Osteocyte (in vitro differentiated cells): ENCODE data around the gene SAMSN1. TPM values are rescaled to one million over a fixed set of nuclear protein-coding genes. Genes with fewer than 3 reads are reported as not detected.

ENCODE experiments used
- DNase-seq: peaks from one replicate; pipeline ENCODE4 v3.0.0; 2021; ENCODE audit warnings: mixed read lengths; ENCODE audit not compliant: unreplicated experiment; ENCODE audit errors: extremely low spot score
- H3K27ac Mint-ChIP-seq: one replicate; pipeline ENCODE4 v1.8.0; 2021; ENCODE audit warnings: mild to moderate bottlenecking, mixed read lengths; ENCODE audit not compliant: unreplicated experiment
- H3K27me3 Mint-ChIP-seq: one replicate; pipeline ENCODE4 v1.8.0; 2021; ENCODE audit warnings: mixed read lengths; ENCODE audit not compliant: unreplicated experiment
- H3K36me3 Mint-ChIP-seq: one replicate; pipeline ENCODE4 v1.8.0; 2021; ENCODE audit warnings: mixed read lengths; ENCODE audit not compliant: unreplicated experiment
- H3K4me1 Mint-ChIP-seq: one replicate; pipeline ENCODE4 v1.8.0; 2021; ENCODE audit warnings: mixed read lengths; ENCODE audit not compliant: unreplicated experiment
- H3K4me3 Mint-ChIP-seq: one replicate; pipeline ENCODE4 v1.8.0; 2021; ENCODE audit warnings: mild to moderate bottlenecking, moderate library complexity, mixed read lengths; ENCODE audit not compliant: unreplicated experiment
- H3K9me3 Mint-ChIP-seq: one replicate; pipeline ENCODE4 v1.8.0; 2021; ENCODE audit warnings: mixed read lengths; ENCODE audit not compliant: unreplicated experiment
- total RNA-seq: library from RNA; stranded (reverse); gene quantifications from 2 replicates; pipeline ENCODE4 v1.2.1, GENCODE V29; 2021
- TF ChIP-seq, protein P1 (sequence below): fragments of 200-600 bp; sonication (generic); IDR thresholded peaks from 2 replicates; pipeline ENCODE4 v1.5.0; 2021; ENCODE audit warnings: antibody characterized with exemption, mild to moderate bottlenecking, moderate library complexity

Gene SAMSN1
- total RNA-seq, 1 donor from 2014 or later: not detected

DNA sequence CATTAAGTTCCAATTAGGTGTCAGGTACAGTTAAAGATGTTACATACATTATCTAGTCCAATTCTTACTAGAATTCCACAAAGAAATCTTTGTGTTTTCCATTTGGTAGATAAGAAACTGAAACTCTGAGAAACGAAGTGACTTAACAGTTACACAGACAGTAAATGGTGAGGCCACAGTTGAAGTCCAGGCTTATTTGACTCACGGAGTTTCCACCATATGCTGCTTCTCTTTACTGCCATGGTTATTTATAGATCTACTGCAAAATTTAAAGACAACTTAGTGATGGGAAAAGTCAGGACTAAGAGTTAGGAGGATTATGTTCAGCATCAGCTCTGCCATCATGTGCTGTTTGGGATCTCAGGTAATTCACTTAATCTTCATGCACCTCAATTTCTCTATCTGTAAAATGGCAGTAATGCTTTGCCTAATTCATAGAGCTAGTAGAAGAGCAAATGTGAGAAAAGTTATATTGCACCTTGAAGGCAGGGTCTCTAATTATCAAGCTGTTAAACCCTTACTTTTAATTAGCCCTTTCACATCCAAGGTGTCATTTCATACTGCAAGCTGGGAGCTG lies 26.2 kb upstream of the SAMSN1 start:
- TF ChIP-seq, protein P1, sequence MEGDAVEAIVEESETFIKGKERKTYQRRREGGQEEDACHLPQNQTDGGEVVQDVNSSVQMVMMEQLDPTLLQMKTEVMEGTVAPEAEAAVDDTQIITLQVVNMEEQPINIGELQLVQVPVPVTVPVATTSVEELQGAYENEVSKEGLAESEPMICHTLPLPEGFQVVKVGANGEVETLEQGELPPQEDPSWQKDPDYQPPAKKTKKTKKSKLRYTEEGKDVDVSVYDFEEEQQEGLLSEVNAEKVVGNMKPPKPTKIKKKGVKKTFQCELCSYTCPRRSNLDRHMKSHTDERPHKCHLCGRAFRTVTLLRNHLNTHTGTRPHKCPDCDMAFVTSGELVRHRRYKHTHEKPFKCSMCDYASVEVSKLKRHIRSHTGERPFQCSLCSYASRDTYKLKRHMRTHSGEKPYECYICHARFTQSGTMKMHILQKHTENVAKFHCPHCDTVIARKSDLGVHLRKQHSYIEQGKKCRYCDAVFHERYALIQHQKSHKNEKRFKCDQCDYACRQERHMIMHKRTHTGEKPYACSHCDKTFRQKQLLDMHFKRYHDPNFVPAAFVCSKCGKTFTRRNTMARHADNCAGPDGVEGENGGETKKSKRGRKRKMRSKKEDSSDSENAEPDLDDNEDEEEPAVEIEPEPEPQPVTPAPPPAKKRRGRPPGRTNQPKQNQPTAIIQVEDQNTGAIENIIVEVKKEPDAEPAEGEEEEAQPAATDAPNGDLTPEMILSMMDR: no peak
- no peak overlapping the region for H3K27ac Mint-ChIP-seq
- no peaks in the 10 kb centered on the region for H3K36me3 Mint-ChIP-seq
- H3K4me3 Mint-ChIP-seq: no peak overlapping the region
- peaks cover 30% of the 10 kb centered on the region for H3K9me3 Mint-ChIP-seq
- H3K27me3 Mint-ChIP-seq: no peaks in the 10 kb centered on the region
- H3K4me1 Mint-ChIP-seq: no peaks in the 10 kb centered on the region
- DNase-seq: no peak

DNA sequence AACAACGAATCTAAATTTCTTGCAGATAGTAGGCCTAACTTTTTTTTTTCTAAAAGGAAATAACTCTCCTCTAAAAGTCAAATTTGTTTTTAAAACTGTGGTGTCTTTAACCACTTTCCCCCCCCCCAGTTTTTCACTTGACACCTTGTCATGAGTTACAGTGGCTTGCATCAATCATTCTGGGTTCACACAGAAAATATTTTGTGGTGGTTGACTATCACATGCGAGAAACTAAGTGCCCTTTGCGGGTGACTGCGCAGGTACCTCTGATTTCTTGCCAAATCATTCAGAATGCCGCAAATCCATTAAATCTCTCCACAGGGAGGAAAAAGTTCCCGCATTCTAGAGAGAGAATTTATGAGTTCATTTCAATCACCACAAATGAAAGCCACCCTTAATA lies 23.8 kb upstream of the SAMSN1 start:
- no peak overlapping the region for H3K4me3 Mint-ChIP-seq
- no peak for DNase-seq
- TF ChIP-seq, protein P1: no peak
- H3K27me3 Mint-ChIP-seq: no peaks in the 10 kb centered on the region
- no peaks in the 10 kb centered on the region for H3K4me1 Mint-ChIP-seq
- H3K36me3 Mint-ChIP-seq: no peaks in the 10 kb centered on the region
- H3K27ac Mint-ChIP-seq: no peak overlapping the region
- H3K9me3 Mint-ChIP-seq: peaks cover 34% of the 10 kb centered on the region

DNA sequence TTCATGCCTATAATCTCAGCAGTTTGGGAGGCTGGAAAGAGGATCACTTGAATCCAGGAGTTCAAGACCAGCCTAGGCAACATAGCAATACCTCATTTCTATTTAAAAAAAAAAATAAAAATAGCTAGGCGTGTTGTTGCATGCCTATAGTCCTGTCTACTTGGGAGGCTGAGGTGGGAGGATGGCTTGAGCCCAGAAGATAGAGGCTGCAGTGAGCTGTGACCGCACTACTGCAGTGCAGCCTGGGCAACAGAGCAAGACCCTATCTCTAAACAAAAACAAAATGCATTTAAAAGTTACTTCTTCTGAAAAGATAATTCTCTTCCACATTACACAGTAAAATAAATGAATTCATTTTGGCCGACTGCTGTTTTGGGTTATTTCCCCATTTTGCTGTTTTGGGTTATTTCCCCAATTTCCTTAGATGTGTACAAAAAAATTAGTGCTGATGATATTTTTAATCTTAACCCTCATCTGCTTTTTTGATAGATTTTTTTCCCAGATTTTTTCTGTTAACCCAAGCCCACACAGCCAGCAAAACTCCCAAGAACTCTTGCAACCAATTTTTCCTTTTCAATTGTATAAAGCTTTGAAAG lies 23.0 kb upstream of the SAMSN1 start:
- DNase-seq: no peak
- H3K4me1 Mint-ChIP-seq: no peaks in the 10 kb centered on the region
- H3K27me3 Mint-ChIP-seq: no peaks in the 10 kb centered on the region
- H3K4me3 Mint-ChIP-seq: no peak overlapping the region
- peaks cover 42% of the 10 kb centered on the region for H3K9me3 Mint-ChIP-seq
- H3K27ac Mint-ChIP-seq: no peak overlapping the region
- H3K36me3 Mint-ChIP-seq: no peaks in the 10 kb centered on the region
- TF ChIP-seq, protein P1: no peak

DNA sequence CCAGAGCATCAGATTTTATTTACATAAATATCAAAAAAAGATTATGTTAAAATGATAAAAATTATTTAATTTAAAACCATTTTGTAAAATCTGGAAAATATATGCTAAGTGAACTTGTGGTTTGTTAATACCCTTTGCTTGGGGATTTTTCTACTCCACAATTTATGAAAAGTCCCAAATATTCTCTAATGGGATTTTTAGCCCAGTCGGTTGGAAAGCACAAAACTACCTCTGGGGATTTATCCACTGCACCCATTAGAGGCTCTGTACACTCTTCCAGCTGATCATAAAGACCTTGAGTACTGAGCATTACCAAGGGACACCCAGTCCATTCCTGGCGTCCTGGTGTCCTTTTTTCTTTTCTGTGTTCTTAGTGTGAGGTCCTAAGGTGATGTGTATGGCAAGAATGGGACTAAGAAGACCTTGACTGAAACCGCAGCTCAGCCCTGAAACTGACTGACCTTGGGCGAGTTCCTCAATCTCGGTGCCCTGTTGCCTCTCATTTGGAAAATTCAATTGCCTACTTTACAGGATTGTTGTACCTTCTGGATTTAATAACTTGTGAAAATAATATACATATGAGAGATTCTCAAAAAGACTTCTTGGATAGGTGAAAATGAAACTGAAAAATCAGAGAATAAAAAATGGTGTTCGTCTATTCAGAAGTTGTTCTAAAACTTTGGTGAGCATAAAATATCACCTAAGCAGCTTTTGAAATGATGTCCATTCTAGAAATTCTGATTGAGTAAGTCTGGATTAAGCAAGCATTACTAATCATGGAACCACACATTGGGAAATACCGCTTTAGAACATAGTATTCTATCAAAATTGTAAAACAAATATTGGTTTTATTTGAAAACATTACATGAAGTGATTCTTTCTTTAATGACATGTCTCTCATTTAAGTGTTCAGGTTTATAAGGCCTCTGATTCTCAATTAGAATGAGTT lies 21.5 kb upstream of the SAMSN1 start:
- TF ChIP-seq, protein P1: no peak
- Mint-ChIP-seq H3K9me3 (peaks cover 44% of the 10 kb centered on the region), H3K4me1 (no peaks in the 10 kb centered on the region), H3K27ac (no peak overlapping the region), H3K36me3 (no peaks in the 10 kb centered on the region), H3K4me3 (no peak overlapping the region), H3K27me3 (no peaks in the 10 kb centered on the region)
- no peak for DNase-seq

DNA sequence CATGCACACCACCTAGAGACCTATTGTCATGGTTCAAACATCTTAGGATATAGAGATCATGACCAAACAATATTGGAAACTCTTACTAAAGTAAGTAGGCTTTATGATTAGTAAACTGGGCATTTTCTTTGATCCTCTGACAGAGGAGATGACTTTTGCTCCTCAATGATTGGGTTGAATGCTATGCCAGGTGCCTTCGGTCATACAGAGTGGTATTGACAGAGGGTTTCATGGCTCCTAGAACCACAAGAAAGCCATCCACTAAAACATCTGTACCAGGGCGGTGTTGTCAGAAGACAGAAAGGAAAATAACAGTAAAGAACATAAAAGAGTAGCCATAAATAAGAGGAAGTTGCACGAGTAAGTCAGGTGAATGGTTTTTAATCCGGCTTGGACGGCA lies 20.8 kb upstream of the SAMSN1 start:
- no peak overlapping the region for H3K27ac Mint-ChIP-seq
- TF ChIP-seq, protein P1: no peak
- no peak for DNase-seq
- H3K27me3 Mint-ChIP-seq: no peaks in the 10 kb centered on the region
- H3K36me3 Mint-ChIP-seq: no peaks in the 10 kb centered on the region
- H3K9me3 Mint-ChIP-seq: peaks cover 48% of the 10 kb centered on the region
- no peaks in the 10 kb centered on the region for H3K4me1 Mint-ChIP-seq
- no peak overlapping the region for H3K4me3 Mint-ChIP-seq
